AG04449 (cell line): ENCODE data around the gene PRCP.

Experiments
- CTCF ChIA-PET: fragments of 350-600 bp; formaldehyde crosslinking; extraction: SDS; loops from one replicate; lab custom pipeline; 2021; ENCODE audit warnings: antibody characterized with exemption; lab: Yijun Ruan, JAX
- POLR2A ChIA-PET: fragments of 400-600, 350-600 bp; formaldehyde crosslinking; extraction: SDS; loops from one replicate; lab custom pipeline; 2020; ENCODE audit warnings: antibody characterized with exemption, inconsistent platforms; lab: Yijun Ruan, JAX
- DNase-seq: peaks from one replicate; pipeline ENCODE4 v3.0.0-alpha.2; 2010; ENCODE audit warnings: low read depth, low spot score
- H3K4me3 ChIP-seq: 2 replicates; pipeline ENCODE4 v1.5.1; 2011; ENCODE audit warnings: low read depth, mild to moderate bottlenecking, control low read depth, low read length
- TF ChIP-seq, protein P1 (sequence below): IDR thresholded peaks from one replicate; pipeline ENCODE4 v1.5.1; 2011; ENCODE audit warnings: mild to moderate bottlenecking, moderate library complexity, low read length, control low read depth, inconsistent platforms; ENCODE audit not compliant: insufficient read depth; ENCODE audit errors: missing control alignments

The PRCP gene

DNA sequence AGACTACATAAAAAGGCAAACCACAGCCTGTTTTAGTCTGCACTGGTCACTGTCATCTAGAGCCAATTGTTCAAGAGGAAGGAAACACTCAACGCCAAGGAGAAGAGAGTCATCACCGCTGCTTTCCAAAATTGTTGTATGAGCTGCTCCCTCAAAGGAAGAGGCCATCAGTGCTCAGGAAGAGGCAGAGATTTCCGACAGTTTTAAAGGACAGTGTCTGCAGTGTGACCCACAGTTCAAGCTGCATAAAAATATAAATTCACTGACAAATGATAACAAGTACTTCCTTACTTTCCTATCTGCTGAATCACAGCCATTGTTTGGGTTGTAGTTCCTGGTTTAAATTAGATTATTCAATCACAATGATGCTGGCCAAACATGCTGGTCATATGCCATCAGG lies 16.4 kb downstream of the PRCP start:
- POLR2A ChIA-PET: interaction anchor here (0.7 kb wide), 1 partner anchor 402 kb away, joined by 3 read pairs; no protein-coding TSS in a partner anchor
- TF ChIP-seq, protein P1, sequence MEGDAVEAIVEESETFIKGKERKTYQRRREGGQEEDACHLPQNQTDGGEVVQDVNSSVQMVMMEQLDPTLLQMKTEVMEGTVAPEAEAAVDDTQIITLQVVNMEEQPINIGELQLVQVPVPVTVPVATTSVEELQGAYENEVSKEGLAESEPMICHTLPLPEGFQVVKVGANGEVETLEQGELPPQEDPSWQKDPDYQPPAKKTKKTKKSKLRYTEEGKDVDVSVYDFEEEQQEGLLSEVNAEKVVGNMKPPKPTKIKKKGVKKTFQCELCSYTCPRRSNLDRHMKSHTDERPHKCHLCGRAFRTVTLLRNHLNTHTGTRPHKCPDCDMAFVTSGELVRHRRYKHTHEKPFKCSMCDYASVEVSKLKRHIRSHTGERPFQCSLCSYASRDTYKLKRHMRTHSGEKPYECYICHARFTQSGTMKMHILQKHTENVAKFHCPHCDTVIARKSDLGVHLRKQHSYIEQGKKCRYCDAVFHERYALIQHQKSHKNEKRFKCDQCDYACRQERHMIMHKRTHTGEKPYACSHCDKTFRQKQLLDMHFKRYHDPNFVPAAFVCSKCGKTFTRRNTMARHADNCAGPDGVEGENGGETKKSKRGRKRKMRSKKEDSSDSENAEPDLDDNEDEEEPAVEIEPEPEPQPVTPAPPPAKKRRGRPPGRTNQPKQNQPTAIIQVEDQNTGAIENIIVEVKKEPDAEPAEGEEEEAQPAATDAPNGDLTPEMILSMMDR: no peak
- DNase-seq: no peak

GRCh38 chr11:82874646-82875523 lies 25.3 kb downstream of the PRCP start:
- POLR2A ChIA-PET: no interaction called here
- CTCF ChIA-PET: interaction anchor here (14.3 kb wide), 1 partner anchor 6 kb away, joined by 131 read pairs; no protein-coding TSS in a partner anchor

More for the DNA sequence above, 16.4 kb downstream of the PRCP start:
- H3K4me3 ChIP-seq: no peak overlapping the region
- CTCF ChIA-PET: interaction anchor here (1.1 to 14.3 kb wide), 4 partner anchors 10 to 933 kb away, joined by 3 to 131 read pairs (median 6); no protein-coding TSS in a partner anchor

DNA sequence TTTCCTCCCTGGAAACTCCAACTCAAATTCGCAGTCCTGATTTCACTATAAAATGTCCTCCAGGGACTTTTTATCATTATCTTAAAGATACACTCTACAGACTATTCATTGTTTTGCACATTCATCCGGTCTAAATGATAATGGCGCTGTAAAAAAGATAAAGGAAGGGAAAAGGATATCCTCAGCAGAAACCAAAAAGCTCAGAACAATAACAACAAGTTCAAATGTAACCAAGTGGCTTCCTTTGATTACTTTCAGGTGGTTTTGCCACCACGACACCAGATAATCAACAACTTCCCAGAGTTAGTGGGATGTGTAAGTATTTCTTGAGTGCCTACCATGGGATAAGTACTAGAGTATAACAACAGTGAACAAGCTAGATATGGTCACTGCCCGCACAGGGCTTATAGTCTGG lies 26.3 kb downstream of the PRCP start:
- ChIA-PET CTCF (no interaction called here), POLR2A (no interaction called here)
- no peak for DNase-seq
- TF ChIP-seq, protein P1: no peak
- H3K4me3 ChIP-seq: no peak overlapping the region

More at GRCh38 chr11:82874646-82875523, 25.3 kb downstream of the PRCP start:
- TF ChIP-seq, protein P1: no peak
- no peak overlapping the region for H3K4me3 ChIP-seq
- no peak for DNase-seq

- no peak for DNase-seq
- H3K4me3 ChIP-seq: no peak overlapping the region
- POLR2A ChIA-PET: no interaction called here
- CTCF ChIA-PET: interaction anchor here (1.2 to 8.0 kb wide), 2 partner anchors 10 to 363 kb away, joined by 5 to 131 read pairs; no protein-coding TSS in a partner anchor
- TF ChIP-seq, protein P1: no peak
These were observed 27.7 kb downstream of the PRCP start for GRCh38 chr11:82872377-82873150.

GRCh38 chr11:82871646-82872045 lies 28.6 kb downstream of the PRCP start:
- ChIA-PET POLR2A (no interaction called here), CTCF (interaction anchor here (7.9 to 8.0 kb wide), 2 partner anchors 11 to 151 kb away, joined by 131 to 134 read pairs; no protein-coding TSS in a partner anchor)
- DNase-seq: no peak
- TF ChIP-seq, protein P1: no peak
- no peak overlapping the region for H3K4me3 ChIP-seq
